ENCODE data around the gene KCNAB1.

The KCNAB1 gene

DNA sequence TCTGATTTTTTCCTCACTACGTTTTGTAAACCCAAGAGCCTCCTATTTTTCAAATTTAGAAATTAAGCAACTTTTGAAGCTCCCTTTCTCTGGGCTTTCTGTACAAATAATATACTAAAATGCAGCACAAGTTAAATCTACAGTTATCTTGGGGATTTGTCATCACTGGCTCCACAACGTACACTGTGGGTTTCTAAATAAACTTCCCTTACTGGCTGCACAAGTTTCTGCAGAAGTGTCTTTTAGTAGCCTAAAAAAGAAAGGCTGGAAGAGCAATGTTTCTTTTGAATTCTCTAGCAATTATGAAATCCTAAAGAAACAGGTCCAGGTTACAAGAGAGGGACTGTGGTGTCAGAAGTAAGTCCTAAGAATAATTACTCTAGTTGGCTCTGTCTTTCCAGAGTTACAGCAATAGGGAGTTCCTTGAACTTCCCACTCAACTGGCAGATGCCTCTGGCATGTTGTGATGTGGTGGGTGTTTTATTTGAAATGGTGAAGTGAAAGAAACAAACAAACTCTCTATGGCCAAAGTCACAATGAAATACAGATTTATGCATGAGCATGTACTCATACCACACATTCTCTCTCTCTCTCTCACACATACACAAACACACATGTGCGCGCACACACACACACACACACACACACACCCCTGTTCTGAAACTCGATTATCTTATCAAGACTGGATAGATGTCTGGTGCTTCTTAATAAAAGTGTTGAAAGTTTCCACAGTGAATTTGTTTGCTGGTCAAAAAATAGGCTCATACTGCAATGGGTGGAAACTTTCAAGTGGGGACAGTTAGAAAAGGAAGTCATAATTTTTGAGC lies 236.4 kb downstream of the KCNAB1 start:
- Histone ChIP-seq H2AFZ (ENCODE audit: low read length) (no peak overlapping the region), H3K4me2 (ENCODE audit: low read depth, low read length) (no peak overlapping the region), H3K4me1 (ENCODE audit: low read length) (no peaks in the 10 kb centered on the region), H3F3A (ENCODE audit: insufficient read depth, low read length) (no peaks in the 10 kb centered on the region), H3K9me3 (replicated peaks; ENCODE audit: insufficient read depth, low read length) (no peaks in the 10 kb centered on the region), H3K27me3 (replicated peaks; ENCODE audit: insufficient read depth, low read length) (no peaks in the 10 kb centered on the region), H4K20me1 (ENCODE audit: insufficient read depth, low read length) (no peaks in the 10 kb centered on the region), H3K27ac (ENCODE audit: low read length) (no peak overlapping the region), H3K36me3 (replicated peaks; ENCODE audit: insufficient read depth, low read length) (no peaks in the 10 kb centered on the region), H3K9ac (ENCODE audit: low read length) (no peak overlapping the region), H3K79me2 (ENCODE audit: low read length) (no peaks in the 10 kb centered on the region), H3K9me2 (replicated peaks; ENCODE audit: insufficient read depth, low read length) (no peaks in the 10 kb centered on the region), H3K4me3 (ENCODE audit: low read length) (no peak overlapping the region)
- no peak for DNase-seq
- TF ChIP-seq EZH2 (optimal IDR thresholded peaks at IDR 0.05; ENCODE audit: low read depth, low read length) = no peak
- TF ChIP-seq EZH2phosphoT487 (IDR thresholded peaks at IDR 0.05; ENCODE audit: low read length) = no peak
- TF ChIP-seq, protein P1, sequence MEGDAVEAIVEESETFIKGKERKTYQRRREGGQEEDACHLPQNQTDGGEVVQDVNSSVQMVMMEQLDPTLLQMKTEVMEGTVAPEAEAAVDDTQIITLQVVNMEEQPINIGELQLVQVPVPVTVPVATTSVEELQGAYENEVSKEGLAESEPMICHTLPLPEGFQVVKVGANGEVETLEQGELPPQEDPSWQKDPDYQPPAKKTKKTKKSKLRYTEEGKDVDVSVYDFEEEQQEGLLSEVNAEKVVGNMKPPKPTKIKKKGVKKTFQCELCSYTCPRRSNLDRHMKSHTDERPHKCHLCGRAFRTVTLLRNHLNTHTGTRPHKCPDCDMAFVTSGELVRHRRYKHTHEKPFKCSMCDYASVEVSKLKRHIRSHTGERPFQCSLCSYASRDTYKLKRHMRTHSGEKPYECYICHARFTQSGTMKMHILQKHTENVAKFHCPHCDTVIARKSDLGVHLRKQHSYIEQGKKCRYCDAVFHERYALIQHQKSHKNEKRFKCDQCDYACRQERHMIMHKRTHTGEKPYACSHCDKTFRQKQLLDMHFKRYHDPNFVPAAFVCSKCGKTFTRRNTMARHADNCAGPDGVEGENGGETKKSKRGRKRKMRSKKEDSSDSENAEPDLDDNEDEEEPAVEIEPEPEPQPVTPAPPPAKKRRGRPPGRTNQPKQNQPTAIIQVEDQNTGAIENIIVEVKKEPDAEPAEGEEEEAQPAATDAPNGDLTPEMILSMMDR (IDR thresholded peaks at IDR 0.05; ENCODE audit: low read length) = no peak

- H3K27me3 ChIP-seq (replicated peaks; ENCODE audit: insufficient read depth, low read length) = no peaks in the 10 kb centered on the region
- H3K9ac ChIP-seq (ENCODE audit: low read length) = no peak overlapping the region
- H3K4me2 ChIP-seq (ENCODE audit: low read depth, low read length) = no peak overlapping the region
- H3K9me3 ChIP-seq (replicated peaks; ENCODE audit: insufficient read depth, low read length) = no peaks in the 10 kb centered on the region
- H3K9me2 ChIP-seq (replicated peaks; ENCODE audit: insufficient read depth, low read length) = no peaks in the 10 kb centered on the region
- H4K20me1 ChIP-seq (ENCODE audit: insufficient read depth, low read length) = no peaks in the 10 kb centered on the region
- H3K27ac ChIP-seq (ENCODE audit: low read length) = no peak overlapping the region
- no peaks in the 10 kb centered on the region for H3K36me3 ChIP-seq (replicated peaks; ENCODE audit: insufficient read depth, low read length)
- H3K4me3 ChIP-seq (ENCODE audit: low read length) = no peak overlapping the region
- TF ChIP-seq, protein P1 (IDR thresholded peaks at IDR 0.05; ENCODE audit: low read length) = no peak
- TF ChIP-seq EZH2phosphoT487 (IDR thresholded peaks at IDR 0.05; ENCODE audit: low read length) (no peak), EZH2 (optimal IDR thresholded peaks at IDR 0.05; ENCODE audit: low read depth, low read length) (no peak)
- no peak for DNase-seq
- H3K79me2 ChIP-seq (ENCODE audit: low read length) = no peaks in the 10 kb centered on the region
- H3K4me1 ChIP-seq (ENCODE audit: low read length) = no peaks in the 10 kb centered on the region
- H3F3A ChIP-seq (ENCODE audit: insufficient read depth, low read length) = no peaks in the 10 kb centered on the region
- H2AFZ ChIP-seq (ENCODE audit: low read length) = no peak overlapping the region
Measured at GRCh38 chr3:156358232-156358631, 237.9 kb downstream of the KCNAB1 start.

GRCh38 chr3:156359368-156359767 lies 239.0 kb downstream of the KCNAB1 start:
- H3K4me3 ChIP-seq (ENCODE audit: low read length) = no peak overlapping the region
- TF ChIP-seq, protein P1 (IDR thresholded peaks at IDR 0.05; ENCODE audit: low read length) = no peak
- TF ChIP-seq EZH2phosphoT487 (IDR thresholded peaks at IDR 0.05; ENCODE audit: low read length) (no peak), EZH2 (optimal IDR thresholded peaks at IDR 0.05; ENCODE audit: low read depth, low read length) (no peak)
- H3K9ac ChIP-seq (ENCODE audit: low read length) = no peak overlapping the region
- no peaks in the 10 kb centered on the region for H4K20me1 ChIP-seq (ENCODE audit: insufficient read depth, low read length)
- no peaks in the 10 kb centered on the region for H3K9me2 ChIP-seq (replicated peaks; ENCODE audit: insufficient read depth, low read length)
- no peaks in the 10 kb centered on the region for H3F3A ChIP-seq (ENCODE audit: insufficient read depth, low read length)
- no peak overlapping the region for H2AFZ ChIP-seq (ENCODE audit: low read length)
- H3K27me3 ChIP-seq (replicated peaks; ENCODE audit: insufficient read depth, low read length) = no peaks in the 10 kb centered on the region
- H3K79me2 ChIP-seq (ENCODE audit: low read length) = no peaks in the 10 kb centered on the region
- H3K9me3 ChIP-seq (replicated peaks; ENCODE audit: insufficient read depth, low read length) = no peaks in the 10 kb centered on the region
- H3K36me3 ChIP-seq (replicated peaks; ENCODE audit: insufficient read depth, low read length) = no peaks in the 10 kb centered on the region
- H3K27ac ChIP-seq (ENCODE audit: low read length) = no peak overlapping the region
- DNase-seq = no peak
- H3K4me2 ChIP-seq (ENCODE audit: low read depth, low read length) = no peak overlapping the region
- no peaks in the 10 kb centered on the region for H3K4me1 ChIP-seq (ENCODE audit: low read length)
